Measurements from ENCODE around the gene UBL3.

Gene UBL3

DNA sequence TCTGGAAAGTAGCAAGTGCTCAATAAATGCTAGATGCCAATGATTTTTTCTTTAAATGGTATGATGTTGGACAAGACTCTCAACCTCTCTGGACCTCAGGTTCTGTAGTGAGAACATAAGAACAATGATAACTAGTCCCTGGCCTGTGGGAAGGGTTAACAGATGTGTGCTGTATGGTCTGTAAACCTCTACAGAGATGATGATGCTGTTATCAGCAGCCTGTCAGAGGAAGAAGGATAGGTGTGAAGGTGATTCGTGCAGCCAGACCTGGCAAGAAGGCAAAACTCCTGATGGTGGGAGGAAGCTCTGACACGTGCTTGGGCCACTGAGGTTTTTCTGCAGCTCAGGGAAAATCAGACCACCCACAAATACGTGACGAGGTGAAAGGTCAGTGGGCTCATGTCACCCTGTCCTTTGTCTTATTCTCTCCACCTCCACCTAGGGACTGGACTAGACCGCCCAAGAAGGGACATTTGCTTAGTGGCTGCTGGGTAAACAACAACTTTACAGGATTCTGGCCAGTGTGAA lies 36.7 kb upstream of the UBL3 start:
- TF ChIP-seq, protein P1, sequence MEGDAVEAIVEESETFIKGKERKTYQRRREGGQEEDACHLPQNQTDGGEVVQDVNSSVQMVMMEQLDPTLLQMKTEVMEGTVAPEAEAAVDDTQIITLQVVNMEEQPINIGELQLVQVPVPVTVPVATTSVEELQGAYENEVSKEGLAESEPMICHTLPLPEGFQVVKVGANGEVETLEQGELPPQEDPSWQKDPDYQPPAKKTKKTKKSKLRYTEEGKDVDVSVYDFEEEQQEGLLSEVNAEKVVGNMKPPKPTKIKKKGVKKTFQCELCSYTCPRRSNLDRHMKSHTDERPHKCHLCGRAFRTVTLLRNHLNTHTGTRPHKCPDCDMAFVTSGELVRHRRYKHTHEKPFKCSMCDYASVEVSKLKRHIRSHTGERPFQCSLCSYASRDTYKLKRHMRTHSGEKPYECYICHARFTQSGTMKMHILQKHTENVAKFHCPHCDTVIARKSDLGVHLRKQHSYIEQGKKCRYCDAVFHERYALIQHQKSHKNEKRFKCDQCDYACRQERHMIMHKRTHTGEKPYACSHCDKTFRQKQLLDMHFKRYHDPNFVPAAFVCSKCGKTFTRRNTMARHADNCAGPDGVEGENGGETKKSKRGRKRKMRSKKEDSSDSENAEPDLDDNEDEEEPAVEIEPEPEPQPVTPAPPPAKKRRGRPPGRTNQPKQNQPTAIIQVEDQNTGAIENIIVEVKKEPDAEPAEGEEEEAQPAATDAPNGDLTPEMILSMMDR (IDR thresholded peaks at IDR 0.05), result no peak

DNA sequence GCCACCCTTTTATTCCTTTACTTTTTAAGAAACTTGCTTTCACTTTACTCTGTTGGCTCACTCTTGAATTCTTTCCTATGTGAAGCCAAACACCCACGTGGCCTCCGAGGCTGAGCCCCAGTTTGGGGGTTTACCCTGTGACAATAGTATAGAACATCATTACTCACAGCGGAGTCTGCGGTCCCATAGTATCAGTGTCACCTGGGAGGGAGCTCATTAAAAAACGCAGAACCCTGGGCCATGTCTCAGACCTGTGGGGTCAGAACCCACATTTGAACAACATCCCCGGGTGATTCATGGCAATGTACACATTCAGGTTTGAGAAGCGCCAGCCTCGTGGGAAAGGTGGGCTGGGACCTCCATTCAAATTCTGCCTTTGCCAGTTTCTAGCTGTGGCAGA lies 36.0 kb upstream of the UBL3 start:
- TF ChIP-seq, protein P1 (IDR thresholded peaks at IDR 0.05), result no peak

DNA sequence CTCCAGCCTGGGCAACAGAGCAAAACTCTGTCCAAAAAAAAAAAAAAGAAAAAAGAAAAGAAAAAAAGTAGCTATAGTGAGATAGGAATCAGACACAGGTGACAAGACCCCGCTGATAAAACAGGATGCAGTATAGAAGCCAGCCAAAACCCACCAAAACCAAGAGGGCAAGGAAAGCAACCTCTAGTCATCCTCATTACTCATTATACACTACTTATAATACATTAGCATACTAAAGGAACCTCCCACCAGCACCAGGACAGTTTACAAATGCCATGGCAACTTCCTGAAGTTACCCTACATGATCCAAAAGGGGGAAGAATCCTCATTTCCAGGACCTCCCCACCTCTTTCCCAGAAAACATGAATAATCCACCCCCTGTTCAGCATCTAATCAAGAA lies 35.6 kb upstream of the UBL3 start:
- TF ChIP-seq, protein P1 (IDR thresholded peaks at IDR 0.05), result no peak

- TF ChIP-seq, protein P1 (IDR thresholded peaks at IDR 0.05), result no peak
These were observed 34.4 kb upstream of the UBL3 start for GRCh38 chr13:29884671-29885430.

- TF ChIP-seq, protein P1 (IDR thresholded peaks at IDR 0.05), result no peak
These were observed 33.6 kb upstream of the UBL3 start for GRCh38 chr13:29883941-29884518.

GRCh38 chr13:29882076-29882475 lies 31.7 kb upstream of the UBL3 start:
- TF ChIP-seq, protein P1 (IDR thresholded peaks at IDR 0.05), result no peak

DNA sequence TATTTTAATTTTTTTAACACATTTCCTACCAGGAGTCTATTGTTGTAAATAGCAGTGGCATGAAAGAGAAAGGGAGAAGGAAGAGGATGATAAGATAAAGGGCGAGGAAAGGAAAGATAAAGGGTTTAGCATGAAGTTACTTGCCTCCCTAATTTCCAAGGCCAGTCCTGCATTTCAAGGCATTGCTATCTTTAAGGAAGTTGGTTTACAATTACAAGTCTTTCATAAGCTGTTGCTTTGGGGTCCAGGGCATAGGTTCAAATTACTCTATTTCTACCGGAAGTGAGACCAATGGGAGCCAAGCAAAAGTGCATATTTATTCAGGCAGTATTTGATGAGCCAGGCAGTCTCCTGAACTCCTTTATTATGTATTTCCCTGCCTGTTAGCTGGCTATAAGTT lies 27.7 kb upstream of the UBL3 start:
- TF ChIP-seq, protein P1 (IDR thresholded peaks at IDR 0.05), result no peak

Data from LNCAP (cell line).